ENCODE data around the gene RPS6KC1.
"Not testable (repeated sequence)": the region's sequence is repeated elsewhere in the genome, so short reads cannot be mapped to it uniquely, and the experiment has no call there.

RPS6KC1 gene

DNA sequence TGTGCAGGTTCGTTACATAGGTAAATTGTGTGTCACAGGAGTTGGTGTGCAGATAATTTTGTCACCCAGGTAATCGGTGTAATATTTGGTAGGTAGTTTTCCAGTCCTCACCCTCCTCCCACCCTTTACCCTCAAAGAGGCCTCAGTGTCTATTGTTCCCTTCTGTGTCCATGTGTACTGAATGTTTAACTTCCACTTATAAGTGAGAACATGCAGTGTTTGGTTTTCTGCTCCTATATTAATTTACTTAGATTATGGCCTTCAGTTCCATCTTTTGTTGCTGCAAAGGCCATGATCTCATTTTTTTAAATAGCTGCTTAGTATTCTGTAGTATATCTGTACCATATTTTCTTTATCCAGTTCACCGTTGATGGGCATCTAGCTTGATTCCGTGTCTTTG lies 87.3 kb downstream of the RPS6KC1 start:
- DNase-seq (ENCODE audit: low spot score) (no peak), FAIRE-seq (no peak)

DNA sequence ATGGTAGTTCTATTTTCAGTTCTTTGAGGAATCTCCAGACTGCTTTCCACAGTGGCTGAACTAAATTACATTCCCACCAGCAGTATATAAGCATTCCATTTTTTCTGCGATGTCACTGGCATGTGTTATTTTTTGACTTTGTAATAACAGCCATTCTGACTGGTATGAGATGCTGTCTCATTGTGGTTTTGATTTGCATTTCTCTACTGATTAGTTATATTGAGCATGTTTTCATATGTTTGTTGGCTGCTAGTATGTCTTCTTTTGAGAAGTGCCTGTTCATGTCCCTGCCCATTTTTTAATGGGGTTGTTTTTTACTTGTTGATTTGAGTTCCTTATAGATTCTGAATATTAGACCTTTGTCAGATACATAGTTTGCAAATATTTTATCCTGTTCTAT lies 87.9 kb downstream of the RPS6KC1 start:
- FAIRE-seq (no peak), DNase-seq (ENCODE audit: low spot score) (no peak)

DNA sequence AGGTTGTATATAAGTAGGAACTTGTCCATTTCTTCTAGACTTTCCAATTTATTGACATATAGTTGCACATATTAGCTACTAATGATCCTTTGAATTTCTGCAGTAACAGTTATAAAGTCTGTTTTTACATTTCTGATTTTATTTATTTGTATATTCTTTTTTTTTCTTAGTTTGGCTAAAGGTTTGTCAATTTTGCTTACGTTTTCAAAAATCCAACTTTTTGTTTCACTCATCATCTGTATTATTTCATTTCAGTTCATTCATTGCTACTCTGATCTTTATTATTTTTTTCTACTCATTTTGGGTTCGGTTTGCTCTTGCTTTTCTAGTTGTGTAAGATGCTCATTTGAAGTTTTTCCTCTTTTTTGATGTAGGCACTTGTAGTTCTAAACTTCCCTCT lies 97.9 kb downstream of the RPS6KC1 start:
- FAIRE-seq (no peak), DNase-seq (ENCODE audit: low spot score) (no peak)

DNA sequence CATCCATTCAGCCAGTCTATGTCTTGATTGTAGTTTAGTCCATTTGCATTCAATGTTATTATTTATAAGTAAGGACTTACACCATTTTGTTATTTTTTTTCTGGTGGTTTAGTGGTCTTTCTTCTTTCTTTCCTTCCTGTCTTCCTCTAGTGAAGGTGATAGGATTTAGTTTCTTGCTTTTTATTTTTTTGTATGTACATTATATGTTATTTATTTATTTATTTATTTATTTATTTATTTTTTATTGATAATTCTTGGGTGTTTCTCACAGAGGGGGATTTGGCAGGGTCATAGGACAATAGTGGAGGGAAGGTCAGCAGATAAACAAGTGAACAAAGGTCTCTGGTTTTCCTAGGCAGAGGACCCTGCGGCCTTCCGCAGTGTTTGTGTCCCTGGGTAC lies 99.0 kb downstream of the RPS6KC1 start:
- not testable (repeated sequence) for DNase-seq (ENCODE audit: low spot score); FAIRE-seq

DNA sequence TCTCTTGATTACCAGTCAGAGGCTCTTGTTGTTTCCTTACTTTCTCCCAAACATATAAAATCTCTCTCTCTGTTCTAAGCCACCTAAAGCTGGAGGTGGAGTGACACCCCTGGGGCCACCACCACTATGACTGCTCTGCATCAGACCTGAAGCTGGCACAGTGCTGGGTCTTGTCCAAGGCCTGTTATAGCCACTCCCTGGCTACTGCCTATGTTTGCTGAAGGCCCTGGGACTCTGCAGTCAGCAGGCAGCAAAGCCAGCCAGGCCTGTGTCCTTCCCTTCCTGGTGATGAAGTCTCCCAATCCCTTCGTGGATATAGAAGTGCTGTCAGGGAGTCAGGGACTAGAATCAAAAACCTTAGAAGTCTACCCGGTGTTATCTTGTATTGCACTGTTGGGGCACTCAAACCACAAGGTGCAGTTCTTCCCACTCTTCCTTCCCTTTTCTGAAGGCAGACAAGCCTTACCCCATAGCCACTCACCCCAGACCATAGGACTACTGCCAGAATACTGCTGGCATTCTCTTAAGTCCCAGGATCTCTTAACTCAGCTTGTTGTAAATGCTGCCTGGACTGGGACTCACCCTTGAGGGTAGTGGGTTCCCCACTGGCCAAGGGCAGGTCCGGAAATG lies 103.1 kb downstream of the RPS6KC1 start:
- no peak for DNase-seq (ENCODE audit: low spot score)
- FAIRE-seq: no peak

DNA sequence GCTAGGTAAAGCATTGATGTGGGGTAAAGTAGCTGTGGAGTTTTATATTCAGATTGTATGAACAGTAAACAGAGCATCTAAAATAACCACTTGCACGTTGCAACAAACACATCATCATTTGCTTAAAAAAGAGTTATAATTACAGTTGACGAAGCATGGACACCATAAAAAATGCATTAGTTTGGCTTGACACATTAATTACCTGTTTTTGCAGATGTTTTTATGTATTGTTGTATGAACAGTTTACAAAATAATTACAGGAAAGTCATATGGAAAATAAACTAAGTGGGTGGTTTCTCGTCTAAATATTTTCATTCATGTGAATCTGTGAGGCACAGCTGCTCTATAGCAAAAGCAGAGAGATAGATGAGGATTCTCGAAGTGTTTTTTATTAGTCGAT lies 108.3 kb downstream of the RPS6KC1 start:
- DNase-seq (ENCODE audit: low spot score) (no peak), FAIRE-seq (no peak)

DNA sequence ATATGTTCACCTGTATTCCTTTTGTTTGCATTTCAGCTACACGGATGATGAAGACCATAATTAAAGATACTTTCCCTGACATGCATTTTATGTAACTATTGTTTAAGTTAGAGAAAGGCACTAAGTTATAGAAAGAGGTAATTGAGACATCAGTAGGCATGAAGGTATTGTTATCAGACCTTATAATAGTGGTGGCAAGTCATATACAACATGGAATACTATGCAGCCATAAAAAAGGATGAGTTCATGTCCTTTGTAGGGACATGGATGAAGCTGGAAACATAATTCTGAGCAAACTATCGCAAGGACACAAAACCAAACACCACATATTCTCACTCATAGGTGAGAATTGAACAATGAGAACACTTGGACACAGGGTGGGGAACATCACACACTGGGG lies 109.4 kb downstream of the RPS6KC1 start:
- DNase-seq (ENCODE audit: low spot score); FAIRE-seq: not testable (repeated sequence)

DNA sequence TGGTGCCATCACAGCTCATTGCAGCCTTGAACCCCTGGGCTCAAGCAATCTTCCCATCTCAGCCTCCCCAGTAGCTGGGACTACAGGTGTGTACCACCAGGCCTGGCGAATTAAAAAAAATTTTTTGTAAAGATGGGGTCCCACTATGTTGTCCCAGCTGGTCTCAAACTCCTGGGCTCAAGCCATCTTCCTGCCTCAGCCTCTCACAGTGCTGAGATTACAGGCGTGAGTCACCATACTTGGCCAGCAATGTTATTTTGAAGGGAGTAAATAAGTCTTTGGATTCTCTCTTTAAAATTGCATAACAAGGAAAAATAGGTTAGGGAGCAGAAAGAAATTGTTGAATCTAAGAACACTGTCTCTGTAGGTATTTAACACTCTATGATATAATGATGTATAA lies 111.3 kb downstream of the RPS6KC1 start:
- DNase-seq (ENCODE audit: low spot score) (no peak), FAIRE-seq (no peak)

DNA sequence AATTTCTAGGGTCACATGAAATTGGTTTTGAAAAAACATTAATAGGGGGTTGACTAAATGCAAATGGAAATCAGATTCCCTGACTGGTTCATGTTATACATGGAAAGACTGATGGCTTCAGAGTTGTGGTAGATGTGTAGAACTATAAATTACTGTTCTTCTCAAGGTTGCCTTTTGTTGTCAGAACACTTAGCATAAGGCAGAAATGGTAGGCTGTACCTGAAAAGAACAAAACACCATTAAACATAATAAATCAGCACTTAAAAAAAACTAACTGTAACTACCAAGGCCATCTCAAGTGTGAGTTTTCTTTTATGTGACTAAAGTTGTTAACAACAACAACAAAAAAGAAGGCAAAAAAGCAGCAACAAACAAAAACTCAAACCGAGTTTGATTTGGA lies 111.8 kb downstream of the RPS6KC1 start:
- FAIRE-seq (no peak), DNase-seq (ENCODE audit: low spot score) (no peak)

DNA sequence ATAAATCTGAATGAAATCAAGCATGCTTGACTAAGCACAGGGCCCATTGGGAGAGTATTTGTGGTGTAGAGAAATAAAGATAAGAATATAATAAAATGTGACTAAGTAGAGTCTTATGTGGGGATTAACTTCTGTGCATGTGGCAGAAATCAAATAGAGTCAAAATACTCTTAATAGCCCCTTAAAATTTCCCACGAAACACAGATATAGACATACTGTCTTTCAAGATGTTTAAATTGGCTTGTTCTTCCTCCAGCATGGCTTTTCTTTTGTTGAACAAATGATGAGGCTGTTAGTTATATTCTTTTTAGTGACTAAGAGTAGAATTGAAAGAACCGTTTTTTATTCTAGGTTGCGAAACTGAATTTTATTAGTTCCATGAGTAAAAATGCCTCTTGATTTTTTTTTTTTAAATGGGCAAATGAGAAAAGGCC lies 112.3 kb downstream of the RPS6KC1 start:
- no peak for DNase-seq (ENCODE audit: low spot score)
- no peak for FAIRE-seq

DNA sequence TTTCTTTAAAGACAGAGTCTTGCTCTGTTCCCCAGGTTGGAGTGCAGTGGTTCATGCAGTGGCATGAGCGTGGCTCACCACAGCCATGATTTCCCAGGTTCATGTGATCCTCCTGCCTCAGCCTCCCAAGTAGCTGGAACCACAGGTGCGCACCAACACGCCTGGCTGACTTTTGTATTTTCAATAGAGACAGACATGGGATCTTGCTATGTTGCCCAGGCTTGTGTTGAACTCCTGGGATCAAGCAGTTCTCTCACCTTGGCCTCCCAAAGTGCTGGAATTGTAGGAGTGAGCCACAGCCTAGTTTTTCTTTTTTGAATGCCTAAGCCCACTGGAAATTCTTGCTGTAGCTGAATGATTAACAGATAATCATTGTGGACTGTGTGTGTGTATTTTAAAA lies 113.5 kb downstream of the RPS6KC1 start:
- no peak for DNase-seq (ENCODE audit: low spot score)
- no peak for FAIRE-seq

DNA sequence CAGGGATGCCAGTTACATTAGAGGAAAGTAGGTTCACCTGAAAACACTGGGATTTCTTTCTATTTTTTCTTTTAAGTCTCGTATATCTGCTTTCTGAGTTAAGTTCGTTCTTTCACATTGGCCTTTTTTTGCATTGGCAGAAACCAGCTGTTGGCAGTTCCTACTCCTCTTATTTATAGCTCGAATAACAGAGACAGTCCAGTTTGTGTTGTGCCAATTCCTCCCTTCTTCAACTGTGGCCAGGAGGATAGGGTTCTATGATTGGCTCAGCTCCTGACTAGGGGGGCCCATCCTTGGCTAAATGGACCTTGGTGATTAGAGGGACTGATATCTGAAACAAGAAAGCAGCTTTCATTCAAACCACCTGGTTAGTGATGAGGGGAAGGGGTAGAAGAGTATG lies 115.8 kb downstream of the RPS6KC1 start:
- FAIRE-seq (no peak), DNase-seq (ENCODE audit: low spot score) (no peak)

DNA sequence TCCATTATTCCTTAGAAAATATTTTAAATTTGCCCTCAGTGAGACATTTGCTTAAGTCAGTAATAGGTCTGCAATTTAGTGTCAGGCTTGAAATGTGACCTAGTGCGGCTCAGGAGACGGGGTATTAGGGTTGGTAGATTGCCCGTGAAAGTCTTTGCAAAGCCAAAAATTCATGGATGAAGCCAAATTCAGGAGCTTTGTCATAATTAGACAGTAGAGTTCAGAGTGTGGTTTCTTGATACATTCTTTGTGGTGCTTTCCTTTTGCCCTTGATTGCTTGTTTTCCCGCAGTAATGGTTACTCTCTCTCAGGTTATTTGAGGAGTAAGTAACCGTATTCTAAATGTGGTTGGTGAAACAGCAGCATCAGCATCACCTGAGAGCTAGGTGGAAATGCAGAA lies 120.7 kb downstream of the RPS6KC1 start:
- DNase-seq (ENCODE audit: low spot score) (no peak), FAIRE-seq (no peak)

DNA sequence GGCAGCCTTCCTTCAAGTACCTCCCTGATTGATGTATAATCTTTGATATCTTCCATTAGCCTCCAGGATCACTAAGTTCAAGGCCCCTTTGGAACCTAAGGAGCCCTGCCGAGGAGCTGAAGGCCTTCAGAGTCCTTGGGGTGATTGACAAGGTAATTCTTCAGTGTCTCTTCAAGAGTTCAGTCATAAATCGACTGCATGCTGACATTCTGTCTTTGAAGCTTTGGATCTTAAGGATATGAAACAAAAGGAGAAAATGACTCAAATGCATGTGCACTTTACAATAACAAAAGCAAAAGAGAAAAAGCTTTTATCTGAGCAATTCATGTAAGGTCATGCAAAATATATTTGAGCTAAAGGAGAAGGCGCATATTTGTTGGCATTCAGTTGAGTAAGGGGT lies 125.3 kb downstream of the RPS6KC1 start:
- FAIRE-seq: no peak

DNA sequence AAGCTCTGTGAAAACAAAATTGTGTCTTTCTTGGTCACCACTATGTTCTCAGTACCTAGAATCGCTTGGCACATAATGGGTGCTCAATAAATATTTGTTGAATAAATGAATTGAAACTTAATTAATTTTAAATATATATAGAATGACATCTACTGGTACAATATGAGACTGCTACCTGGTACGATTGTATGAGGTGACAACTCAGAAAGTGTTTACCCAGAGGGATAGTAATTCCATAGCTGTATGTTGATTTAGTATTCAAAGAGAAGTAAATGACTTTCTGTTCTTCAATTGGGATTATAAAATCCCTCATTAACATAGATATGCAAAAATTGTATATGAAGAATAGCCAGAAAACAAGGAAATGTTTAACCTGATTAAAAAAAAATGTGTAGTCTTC lies 128.7 kb downstream of the RPS6KC1 start:
- FAIRE-seq (no peak), DNase-seq (ENCODE audit: low spot score) (no peak)

More for the DNA sequence above, 125.3 kb downstream of the RPS6KC1 start:
- no peak for DNase-seq (ENCODE audit: low spot score)

DNA sequence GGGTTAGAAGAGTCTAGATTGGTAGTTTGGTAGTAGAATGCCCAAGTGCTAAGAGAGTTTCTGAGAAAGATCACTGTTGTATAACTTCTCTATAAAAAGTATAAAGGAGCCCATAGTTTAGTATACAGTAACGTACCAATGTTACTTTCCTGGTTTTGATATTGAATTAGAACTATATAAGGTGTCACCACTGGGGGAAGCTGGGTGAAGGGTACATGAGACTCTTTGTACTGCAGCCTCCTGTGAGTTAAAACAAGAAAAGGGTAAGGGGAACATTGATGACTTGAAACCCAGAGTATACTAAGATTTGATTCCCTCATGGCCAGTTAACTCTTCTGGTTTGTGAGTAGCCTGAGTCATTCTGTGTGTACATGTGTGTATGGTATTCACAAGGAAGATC lies 129.8 kb downstream of the RPS6KC1 start:
- DNase-seq (ENCODE audit: low spot score) (no peak), FAIRE-seq (no peak)

DNA sequence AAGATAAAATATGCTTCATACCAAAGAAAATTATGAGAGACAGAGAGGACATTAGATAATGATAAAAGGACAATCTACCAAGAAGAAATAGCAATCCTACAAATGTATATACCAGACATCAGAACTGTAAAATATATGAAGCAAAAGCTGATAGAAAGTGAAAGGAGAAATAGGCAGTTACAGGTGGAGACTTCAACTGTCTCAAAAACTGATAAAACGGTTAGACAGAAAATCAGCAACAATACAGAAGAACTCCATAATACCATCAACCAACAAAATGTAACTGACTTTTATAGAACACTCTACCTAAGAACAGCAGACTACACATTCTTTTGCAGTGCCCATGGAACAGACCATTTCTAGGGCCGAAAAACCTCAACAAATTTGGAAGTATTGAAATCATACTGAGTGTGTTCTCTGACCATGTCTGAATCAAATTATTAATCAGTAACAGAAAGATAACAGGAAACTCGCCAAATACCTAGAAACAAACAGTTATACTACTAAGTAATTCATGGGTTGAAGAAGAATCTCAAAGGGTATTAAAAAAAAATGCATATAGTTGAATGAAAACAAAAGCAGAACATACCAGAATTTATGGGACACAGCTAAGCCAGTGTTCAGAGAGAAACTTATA lies 132.1 kb downstream of the RPS6KC1 start:
- DNase-seq (ENCODE audit: low spot score) (no peak), FAIRE-seq (no peak)

DNA sequence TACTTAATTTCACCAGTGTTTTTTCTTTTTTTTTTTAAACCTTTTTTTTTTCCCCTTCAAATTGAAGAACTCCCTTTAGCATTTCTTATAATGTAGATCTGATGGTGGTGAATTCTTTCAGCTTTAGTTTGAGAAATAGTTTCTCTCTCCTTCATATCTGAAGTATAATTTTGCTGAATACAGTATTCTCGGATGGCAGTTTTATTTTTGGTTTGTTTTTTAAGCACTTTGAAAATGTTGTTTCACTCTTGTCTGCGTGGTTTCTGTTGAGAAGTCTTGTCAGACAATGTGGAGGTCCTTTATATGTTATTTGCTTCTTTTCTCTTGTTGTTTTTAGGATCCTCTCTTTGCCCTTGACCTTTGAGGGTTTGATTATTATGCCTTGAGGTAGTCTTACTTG lies 135.1 kb downstream of the RPS6KC1 start:
- DNase-seq (ENCODE audit: low spot score): no peak
- no peak for FAIRE-seq

DNA sequence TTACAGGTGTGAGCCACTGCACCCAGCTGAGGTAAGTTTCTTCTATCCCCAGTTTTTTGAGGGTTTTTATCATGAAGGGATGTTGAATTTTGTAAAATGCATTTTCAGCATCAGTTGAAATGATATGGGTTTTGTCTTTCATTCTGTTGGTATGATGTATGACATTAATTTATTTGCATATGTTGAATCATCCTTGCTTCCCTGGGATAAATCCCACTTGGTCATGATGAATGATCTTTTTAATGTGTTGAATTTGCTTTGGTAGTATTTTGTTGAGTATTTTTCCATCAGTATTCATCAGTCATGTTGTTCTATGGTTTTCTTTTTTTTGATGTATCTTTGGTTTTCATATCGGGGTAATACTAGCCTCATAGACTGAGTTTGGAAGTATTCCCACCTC lies 141.0 kb downstream of the RPS6KC1 start:
- FAIRE-seq: no peak
- DNase-seq (ENCODE audit: low spot score): no peak

DNA sequence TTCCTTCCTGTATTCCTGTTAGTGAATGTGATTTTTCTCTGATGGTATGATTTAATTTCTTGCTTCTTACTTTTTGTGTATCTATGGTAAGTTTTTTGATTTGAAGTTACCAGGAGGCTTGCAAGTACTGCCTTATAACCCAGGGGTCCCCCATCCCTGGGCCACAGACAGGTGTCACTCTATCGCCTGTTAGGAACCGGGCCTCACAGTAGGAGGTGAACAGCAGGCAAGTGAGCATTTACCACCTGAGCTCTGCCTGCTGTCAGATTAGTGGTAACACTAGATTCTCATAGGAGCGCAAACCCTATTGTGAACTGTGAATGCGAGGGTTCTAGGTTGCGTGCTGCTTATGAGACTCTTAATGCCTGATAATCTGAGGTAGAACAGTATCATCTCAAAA lies 143.3 kb downstream of the RPS6KC1 start:
- FAIRE-seq (no peak), DNase-seq (ENCODE audit: low spot score) (no peak)

DNA sequence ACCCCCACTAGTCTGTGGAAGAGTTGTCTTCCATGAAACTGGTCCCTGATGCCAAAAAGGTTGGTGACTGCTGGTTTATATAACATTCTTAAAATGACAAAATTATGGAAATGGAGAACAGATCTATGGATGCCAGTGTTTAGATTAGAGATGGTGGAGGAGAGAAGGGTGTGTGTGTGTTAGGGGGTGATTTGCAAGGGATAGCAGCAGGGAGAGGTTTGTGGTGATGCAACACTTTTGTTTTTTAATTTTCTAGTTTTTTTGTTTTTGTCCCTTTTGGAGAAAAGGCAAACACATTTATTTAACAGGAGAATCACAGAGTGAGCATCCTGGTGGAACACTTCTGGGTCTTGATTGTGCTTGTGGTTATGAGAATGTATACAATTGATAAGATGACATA lies 143.8 kb downstream of the RPS6KC1 start:
- DNase-seq (ENCODE audit: low spot score) (no peak), FAIRE-seq (no peak)

DNA sequence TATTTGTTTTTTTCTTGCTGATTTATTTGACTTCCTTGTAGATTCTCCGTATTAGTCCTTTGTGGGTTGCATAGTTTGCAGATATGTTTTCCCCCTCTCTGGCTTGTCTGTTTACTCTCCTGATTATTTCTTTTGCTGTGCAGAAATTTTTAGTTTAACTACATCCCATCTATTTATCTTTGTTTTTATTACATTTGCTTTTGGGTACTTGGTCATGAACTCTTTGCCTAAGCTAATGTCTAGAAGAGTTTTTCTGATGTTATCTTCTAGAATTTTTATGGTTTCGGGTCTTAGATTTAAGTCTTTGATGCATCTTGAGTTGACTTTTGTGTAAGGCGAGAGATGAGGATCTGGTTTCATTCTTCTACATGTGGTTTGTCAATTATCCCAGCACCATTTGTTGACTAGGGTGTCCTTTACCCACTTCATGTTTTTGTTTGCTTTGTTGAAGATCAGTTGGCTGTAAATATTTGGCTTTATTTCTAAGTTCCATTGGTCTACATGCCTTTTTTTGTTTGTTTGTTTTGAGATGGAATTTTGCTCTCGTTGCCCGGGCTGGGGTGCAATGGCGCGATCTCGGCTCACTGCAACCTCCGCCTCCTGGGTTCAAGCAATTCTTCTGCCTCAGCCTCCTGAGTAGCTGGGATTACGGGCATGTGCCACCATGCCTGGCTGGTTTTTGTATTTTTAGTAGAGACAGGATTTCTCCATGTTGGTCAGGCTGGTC lies 145.4 kb downstream of the RPS6KC1 start:
- FAIRE-seq: not testable (repeated sequence)

DNA sequence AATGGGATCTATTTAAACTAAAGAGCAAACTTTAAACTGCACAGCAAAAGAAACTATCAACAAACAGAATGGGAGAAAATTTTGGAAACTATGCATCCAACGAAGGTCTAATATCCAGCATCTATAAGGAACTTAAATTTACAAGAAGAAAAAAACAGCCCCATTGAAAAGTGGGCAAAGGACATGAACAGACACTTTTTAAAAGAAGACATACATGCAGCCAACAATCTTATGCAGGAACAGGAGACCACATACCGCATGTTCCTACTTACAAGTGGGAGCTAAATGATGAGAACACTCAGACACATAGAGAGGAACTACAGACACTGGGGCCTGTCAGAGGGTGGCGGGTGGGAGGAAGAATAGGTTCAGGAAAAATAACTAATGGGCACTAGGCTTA lies 149.6 kb downstream of the RPS6KC1 start:
- no peak for DNase-seq (ENCODE audit: low spot score)
- no peak for FAIRE-seq

More for the DNA sequence above, 145.4 kb downstream of the RPS6KC1 start:
- not testable (repeated sequence) for DNase-seq (ENCODE audit: low spot score)

Measured in RCC 7860 (cell line).